ENCODE data around the gene IQGAP3.

The IQGAP3 gene

DNA sequence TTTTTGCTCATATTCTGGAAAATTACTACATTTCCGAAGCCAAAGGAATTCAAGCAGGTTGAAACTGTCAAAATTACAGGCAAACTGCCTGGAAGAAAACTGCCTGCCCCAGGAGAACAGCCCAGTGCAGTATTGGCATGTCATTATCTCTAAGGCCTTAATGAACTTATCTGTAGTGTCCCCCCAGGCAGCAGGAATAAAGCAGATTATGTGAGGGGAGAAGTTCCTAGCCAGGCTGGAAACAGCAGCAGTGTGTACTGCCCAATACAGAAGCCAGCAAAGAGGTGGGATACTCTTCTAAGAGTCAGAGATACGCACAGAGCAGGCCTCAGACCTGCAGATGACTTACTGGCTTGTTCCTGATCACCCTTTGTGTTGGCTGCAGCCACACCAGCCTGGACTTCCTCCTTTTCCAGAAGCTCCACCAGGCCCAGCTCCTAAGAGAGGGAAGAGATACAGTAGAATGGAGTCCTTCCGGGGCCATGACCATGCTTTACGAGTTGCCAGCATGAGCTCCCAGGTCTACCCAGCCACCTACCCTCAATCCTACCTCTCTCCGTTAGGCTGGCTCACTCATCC, 11.7 kb downstream of the IQGAP3 start:
- DNase-seq: no peak

DNA sequence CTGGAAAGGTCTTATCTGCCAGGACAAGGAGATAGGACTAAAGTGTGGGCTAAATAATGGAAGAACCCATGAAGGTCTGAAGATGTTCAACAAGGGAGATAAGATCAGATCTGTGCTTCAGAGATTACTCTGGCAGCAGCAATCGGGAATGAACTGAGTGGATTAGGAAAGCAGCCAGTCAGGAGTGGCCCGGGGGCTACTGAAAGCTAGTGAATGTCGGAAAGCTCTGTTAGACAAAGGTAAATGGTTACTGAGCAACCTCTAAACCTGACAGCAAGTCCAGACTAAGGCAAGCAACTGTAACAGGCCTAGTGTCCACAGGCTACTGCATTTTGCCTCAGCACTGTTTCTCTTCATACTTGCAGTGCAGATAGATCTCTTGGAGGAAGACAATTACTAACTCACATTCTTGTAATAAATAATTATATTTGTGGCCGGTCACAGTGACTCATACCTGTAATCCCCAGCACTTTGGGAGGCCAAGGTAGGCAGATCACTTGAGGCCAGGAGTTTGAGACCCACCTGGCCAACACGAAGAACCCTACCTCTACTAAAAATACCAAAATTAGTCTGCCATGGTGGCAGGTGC, 12.5 kb downstream of the IQGAP3 start:
- DNase-seq: no peak

DNA sequence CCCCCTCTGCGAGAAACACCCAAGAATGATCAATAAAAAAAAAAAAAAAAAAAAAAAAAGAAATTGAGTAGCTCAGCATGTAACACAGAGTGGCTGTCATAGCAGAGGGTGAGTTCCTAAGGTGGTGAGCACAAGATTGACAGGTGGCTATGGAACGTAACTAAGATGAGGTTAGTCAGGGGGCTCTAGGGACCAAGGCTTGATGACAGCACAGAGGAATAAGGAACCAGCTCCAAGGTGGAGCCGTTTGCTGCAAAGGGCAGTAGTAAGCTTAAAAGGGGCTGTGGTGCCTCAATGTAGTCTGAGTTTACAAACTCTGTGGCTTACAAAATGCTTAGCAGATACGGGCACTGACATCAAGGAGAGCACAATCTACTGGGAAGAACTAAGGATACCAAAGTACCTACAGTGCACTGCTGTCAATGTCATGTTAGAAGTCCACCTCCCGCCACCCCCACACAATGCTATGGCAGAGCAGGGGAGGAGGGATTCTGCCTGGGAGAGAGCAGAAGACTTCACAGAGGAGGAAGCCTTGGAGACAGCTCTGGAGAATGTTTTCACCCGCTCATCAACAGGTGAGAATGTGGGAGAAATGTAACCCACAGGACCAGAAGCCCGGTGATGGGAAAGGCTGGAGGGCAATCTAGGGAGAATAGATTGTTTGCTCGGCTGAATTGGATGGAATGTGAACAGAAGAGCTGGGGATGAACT, 13.1 kb downstream of the IQGAP3 start:
- no peak for DNase-seq

DNA sequence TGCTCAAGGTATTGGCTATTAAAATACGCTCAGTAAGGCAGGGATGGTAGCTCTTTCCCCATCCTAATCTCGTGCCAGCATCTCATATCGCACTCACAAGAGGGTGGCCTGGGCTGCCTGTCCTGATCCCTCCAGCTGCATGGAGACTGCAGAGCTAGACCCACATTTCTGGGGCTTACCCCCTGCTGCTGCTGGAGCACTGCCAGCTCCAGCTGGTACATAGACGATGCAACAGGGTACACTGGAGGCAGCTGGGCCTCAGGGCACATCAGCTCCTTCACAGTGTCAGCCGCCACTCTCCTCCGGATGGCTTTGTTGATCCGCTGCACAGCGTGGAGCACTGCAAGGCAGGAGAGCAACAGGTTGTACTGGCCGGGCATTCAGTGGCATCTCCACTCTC, 16.0 kb downstream of the IQGAP3 start:
- DNase-seq: no peak

DNA sequence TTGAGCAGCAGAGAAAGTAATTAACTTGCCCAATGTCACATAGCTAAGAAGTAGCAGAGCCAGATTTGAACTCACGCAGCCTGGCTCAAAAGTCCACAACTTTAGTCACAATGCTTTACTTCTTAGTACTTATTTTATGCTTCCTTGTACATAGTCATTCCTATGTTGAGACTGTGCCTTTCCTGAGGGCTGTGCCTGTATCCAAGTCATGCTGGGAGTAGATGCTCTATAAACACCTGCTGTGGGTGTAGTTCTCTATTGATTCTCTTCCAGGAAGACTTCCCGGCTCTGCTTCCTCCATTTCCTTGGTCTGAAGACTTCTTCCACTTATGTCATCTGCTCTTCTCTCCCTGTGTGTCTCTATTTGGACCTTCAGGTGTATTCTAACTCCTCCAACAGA, 16.6 kb downstream of the IQGAP3 start:
- DNase-seq: no peak

DNA sequence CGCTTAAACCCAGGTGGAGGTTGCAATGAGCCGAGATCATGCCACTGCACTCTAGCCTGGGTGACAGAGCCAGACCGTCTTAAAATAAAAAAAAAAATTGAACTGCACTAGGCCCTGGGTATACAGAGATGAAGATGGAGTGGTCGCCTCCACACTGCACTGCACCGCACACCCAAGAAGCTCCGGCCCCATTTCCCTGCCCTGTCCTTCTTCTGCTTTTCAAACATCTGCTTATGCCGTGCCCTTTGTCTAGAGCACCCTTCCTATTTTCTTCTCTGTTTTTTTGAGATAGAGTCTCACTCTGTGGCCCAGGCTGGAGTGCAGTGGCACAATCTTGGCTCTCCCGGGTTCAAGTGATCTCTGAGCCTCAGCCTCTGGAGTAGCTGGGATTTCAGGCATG, 17.4 kb downstream of the IQGAP3 start:
- no peak for DNase-seq

DNA sequence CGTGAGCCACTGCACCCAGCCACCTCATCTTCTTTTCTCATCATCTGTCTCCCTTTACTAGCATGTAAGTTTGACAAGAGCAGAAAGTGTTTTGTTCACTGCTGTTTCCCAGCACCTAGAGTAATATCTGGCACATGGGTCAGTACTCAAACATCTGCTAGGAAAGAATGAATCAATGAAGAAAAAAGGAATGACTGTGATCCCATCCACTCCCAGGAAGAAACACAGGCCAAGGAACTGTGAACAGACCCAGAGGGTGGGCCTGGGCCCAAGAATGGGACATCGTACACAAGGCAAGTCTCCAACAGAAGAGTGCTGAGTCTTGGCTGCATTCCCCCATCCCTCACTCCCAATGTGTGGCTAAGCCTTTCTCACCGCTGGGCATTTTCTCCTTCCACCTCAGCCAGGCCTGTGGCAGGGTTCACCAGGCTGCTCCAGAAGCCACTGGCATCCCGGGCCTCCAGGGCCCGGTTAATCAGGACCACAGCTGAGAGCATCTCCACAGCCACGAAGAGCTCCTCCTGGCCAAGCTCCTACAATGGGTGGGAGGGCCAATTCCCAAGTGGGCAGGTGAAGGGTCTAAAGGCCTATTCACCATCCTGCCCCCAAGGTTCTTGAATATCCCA, 18.4 kb downstream of the IQGAP3 start:
- DNase-seq: no peak

DNA sequence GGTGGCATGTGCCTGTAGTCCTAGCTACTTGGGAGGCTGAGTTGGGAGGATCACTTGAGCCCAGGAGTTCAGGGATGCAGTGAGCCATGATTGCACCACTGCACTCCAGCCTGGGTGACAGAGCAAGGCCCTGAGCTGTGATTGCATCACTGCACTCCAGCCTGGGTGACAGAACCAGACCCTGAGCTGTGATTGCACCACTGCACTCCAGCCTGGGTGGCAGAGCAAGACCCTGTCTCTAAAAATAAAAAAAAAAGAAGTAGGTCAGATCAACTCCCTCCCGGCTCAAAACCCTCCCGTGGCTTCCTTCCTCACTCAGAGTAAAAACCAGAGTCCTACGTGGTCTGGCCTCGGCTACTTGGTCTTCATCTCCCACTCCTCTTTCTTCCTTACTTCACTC, 19.4 kb downstream of the IQGAP3 start:
- peak; percentile 88 for DNase-seq

DNA sequence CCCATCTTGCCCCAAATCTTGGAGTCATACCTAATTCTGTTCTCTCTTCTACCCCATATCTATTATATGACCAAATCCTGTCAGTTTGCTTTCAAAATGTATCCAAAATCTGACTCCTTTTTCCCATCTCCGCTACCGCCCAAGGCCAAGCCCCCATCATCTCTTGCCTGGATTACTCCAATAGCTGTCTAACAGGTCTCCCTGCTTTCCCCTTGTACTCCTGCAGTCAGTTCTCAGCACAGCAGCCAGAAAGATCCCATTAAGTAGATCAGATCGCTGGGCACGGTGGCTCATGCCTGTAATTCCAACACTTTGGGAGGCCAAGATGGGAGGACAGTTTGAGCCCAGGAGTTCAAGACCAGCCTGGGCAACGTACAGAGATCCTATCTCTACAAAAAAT, 19.8 kb downstream of the IQGAP3 start:
- DNase-seq: no peak

DNA sequence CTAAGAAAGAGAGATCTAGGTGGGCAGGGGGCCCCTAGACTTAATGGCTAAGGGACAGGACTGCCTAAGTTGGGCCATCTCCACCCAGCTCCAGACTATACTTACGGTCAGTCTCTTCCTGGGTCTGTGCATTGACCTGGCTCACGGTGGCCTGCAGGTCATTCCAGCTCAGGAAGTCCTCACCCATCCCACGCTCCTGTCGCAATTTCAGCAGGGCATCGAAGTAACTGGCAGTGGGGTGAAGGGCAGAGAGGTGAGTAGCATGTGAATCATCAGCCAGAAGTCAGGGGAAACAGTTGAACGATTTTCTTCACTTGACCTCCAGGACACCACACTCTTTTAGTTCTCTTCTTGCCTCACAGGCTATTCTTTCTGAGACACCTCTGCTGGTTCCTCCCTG, 20.5 kb downstream of the IQGAP3 start:
- peak; percentile 61 for DNase-seq

DNA sequence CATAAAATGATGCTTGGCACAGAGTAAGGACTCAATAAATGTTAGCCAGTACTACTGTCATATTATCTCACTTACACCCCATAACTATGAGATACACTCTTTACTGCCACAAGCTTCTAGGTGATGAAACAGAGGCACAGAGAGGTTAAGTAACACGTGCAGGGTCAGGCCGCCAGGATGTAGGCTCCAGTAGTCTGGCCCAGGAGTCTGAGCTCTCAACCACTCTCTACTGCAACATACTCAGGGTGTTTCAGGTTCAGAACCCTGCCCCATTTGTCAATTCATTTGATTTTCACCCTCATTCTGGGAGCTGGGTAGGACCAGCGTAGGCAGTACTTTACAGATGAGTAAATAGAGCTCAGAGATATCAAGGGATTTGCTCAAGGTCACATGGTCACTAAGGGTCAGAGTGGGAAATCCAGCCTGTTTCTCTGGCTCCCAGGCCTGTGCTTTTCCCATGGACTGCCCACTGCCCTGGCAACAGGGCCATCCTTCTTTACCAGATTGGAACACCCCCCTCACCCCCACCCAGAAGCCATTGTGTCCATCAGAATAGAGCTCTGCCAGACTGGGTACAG, 21.2 kb downstream of the IQGAP3 start:
- no peak for DNase-seq

DNA sequence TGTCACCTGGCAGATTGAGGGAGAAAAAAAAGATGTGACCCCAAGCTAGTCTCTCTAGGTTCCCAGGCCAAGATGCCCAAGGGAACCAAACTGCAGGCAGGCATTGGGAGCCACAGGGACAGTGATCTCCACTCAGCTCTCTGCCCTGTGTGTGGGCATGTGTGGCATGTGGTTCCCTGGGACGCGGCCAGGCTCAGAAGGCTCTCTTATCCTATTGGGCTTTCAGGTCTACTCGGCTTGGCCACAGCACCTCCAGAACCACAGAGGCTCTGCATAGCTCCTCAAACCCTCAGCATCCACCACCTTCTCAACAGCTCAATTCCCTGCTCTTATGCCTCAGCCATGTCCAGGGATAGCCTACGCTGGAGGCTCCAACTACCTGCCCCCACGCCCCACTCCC, 22.0 kb downstream of the IQGAP3 start:
- DNase-seq: no peak

DNA sequence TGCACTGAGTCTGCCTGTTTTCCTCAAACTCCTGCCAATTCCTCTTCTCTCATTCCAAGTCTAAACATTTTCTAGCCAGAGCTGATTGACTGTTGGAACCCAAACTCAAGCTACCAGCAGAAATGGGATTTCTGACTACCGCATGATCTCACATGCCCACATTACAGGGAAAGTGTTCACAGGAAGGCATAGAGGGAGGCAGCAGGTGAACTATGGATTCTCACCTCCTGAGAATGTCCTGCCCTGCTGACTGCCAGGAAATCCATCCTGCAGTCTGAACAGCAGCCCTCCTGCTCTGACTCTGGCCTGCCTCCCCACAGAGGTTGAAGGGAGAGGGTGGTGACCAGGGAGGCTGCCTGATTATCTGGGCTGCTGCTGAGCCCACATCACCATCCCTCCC, 22.5 kb downstream of the IQGAP3 start:
- no peak for DNase-seq

DNA sequence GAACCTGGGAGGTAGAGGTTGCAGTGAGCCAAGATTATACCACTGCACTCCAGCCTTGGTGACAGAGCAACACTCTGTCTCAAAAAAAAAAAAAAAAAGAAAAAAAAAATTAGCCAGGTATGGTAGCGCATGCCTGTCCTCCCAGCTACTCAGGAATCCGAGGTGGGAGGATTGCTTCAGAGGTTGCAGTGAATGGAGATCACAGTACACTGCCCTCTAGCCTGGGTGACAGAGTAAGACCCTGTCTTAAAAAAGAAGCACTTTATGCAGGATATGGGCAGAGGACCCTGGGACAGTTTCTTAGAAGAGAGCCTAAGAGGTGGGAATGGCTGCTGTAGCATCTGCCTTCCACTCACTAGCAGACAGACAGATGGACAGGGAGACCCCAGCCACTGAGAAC, 23.0 kb downstream of the IQGAP3 start:
- no peak for DNase-seq

DNA sequence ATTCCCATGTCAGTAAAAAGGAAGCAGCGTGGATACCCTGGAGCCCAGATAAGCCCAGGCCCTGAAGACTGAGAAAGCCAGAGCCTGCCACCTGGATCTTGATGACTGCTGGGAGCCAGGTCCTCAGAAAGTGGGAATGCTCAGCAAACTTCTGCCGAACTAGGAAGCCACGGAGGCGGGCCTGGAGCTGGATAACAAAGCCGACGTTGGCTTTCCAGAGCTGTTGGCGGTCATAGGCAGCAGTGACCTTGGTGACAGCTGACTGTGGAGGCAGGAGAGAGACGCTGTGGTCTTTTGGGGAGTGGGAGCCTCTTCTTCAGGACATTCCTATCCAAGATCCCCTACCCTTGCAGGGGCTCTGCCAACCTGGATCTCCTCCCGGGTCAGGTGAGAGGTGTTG, 24.4 kb downstream of the IQGAP3 start:
- DNase-seq: no peak

DNA sequence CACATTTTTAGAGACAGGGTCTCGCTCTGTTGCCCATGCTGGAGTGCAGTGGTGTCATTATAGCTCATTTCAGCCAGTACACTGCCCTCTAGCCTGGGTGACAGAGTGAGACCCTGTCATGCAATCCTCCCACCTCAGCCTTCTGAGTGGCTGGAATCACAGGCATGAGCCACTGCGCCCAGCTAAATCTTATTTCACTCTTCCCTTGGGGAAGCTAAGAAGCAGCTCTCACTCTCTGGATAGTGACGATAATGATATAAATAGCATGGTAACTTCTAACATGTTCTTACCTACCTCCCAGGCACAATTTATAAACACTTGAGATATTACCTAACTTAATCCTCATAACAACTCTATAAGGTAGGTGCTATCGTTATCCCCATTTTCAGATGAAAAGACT, 24.9 kb downstream of the IQGAP3 start:
- DNase-seq: no peak

DNA sequence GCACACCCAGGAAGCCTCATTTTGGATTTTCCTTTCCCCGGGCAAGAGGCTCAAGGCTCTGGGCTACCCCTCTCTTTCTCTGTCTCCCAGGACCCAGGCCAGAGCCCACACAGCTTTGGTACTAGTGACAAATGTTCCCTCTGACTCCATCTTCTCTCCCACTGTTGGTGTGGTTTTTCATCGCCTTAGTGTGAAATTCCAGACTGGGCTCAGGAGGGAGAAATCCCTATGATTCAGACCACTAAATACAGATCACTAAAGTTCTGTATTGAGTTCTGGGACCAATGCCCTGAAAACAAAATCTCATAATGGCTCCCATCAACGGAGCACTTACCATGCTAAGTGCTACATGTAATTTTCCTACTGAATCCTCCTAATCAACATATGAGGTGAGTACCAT, 26.1 kb downstream of the IQGAP3 start:
- no peak for DNase-seq

DNA sequence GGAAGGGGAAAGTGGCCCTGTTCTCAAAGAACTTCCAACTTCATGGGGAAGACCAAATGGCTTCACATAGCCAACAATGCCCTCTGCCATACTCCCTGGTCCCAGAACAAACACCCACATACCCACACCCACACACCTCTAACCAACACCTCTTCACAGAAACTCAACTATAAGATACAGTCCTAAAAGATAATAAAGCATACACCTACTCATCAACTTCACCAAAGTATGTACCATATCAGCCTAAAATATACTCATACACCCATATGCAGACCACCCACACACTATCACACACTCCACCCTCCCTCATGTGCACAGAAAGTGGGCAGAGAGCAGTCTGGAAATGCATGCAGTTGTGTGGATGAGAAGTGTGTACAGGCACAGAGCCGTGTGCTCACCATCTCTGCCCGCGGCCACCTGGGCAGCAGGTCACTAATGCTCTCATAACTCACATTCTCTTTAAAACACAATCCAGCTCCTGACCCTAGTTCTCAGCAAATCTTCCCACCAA, 27.7 kb downstream of the IQGAP3 start:
- DNase-seq: no peak

DNA sequence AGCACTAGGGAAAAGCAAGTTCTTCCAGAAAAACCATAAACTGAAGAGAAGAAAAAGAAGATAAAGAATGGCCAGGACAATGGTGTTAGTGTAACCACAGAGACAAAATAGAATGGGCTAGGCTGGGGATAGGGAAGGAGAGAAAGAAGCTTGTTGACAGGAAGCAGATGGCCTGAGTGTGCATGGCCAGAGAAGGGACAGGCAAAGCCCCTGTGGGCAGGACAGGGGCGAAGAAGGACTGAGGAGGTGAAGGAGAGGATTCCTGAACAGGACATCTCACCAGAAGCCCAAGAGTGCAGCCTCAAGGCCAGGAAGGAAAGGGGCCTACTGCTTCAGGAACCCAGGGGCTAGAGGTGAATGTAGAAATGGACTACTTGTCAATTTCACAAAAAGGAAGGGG, 29.3 kb downstream of the IQGAP3 start:
- DNase-seq: no peak

DNA sequence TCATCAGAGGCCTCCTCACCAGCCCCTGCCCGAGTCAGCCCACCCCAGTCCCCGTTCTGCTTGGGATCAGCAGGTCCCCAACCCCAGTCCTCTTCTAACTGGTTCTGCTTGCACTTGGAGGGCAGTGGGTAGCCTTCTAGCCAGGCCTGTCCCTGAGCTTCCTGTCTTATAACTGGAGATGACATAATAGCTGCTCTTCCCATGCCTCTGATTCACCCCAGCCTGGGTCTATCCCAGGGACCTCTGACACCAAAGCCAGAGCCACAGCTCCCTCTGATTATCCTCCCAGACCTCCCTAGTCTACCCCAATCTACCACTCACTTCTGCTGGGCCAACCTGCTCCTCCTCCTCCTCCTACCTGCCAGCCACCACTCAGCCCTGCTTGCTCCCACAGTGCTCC, 31.4 kb downstream of the IQGAP3 start:
- peak; percentile 78 for DNase-seq

DNA sequence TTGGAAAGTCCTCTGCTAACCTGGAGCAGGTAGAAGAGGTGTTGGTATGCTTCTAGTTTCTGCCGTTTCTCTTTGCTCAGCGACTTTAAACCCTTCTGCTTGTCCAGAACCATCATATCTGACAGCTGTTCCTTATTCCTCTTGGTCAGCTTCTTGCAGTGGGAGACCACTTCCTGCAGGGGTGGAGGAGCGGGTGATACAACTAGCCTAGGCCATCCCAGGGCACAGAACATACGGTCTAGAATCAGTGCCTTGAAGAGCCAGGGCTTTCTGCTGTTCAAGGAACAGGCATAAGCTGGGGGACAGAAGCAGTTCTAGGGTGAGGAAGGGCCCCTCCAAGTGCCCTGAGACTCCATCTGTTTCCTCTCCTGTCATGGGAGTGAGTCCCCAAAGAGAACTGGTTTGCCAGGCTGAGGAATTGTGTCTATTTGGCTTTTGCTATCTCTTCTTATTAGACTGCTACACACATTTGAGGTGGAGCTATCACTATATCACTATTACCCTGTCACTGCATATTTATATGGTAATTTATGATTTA, 32.5 kb downstream of the IQGAP3 start:
- DNase-seq: peak; percentile 56

DNA sequence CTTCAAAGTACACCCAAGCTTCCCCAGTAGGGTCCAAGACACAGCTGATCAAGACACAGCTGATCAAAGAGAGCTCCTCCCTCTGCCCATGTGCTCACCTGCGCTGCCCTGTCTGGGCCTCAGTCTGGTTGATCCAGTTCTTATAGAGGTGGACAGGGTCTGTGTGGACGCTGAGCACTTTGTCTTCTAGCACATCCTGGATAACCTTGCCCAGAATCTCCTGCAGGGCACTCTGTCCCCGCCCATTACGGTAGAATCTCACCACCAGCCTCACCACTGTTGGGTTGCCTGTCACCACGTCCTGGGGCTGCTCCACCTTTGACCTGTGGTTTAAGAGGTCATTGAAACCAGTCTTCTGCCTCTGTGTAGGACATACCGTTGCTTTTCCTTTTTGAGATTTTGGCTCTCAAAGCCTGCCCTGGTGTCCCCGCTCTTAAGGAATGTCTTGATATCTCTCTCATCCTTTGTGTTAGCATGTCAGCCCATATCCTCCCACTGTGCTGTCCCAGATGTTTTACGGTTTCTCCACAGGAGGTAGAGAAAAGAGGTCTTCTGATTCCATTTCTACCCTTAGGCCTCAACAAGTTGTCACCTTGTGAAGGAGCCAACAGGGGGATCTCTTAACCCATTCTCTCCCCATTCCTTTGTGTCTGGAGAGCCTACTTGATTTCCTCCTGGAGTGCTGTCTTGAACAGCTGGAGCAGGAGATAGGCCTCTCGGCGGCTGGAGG, 33.5 kb downstream of the IQGAP3 start:
- DNase-seq: no peak

DNA sequence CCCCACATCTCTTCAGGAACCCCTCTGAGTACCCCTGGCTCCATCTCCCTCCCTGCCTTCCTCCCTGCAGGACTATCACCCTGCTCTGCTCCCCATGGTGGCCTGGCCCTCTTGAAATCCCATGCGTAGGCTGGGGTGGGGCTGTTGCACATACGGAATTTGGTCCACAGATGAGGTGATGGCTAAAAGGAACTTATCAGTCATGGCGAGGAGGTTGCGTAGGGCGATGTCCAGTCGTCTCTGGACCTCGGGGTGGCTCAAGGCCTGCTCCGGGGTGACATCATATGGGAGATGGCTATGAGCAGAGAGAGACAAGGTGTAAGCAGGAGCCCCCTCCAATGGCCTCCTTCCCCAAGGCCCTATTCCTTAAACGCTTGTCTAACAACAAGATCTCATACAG, 35.3 kb downstream of the IQGAP3 start:
- DNase-seq: no peak

All from inflammatory macrophage treated with lipopolysaccharide for 4 hours (primary cell).